Activated T-helper 17 cell treated with anti-CD3 and anti-CD28 coated beads, Interleukin-2, amount 50 U/mL, for 72 hours (primary cell): ENCODE measurements around the gene YPEL5. TPM values are rescaled to one million over a fixed set of nuclear protein-coding genes. Genes with fewer than 3 reads are reported as not detected.
A peak's percentile ranks its signal among the peaks of the same experiment; 100 is the strongest.
"Not testable (repeated sequence)": the region's sequence is repeated elsewhere in the genome, so short reads cannot be mapped to it uniquely, and the experiment has no call there.

Source experiments
- ATAC-seq: fragments of 150-1000 bp; cut with Tn5 transposase; replicated peaks from 2 replicates; pipeline ENCODE4 v1.10.0; 2021; ENCODE audit warnings: mild to moderate bottlenecking, moderate library complexity
- H3K27ac Mint-ChIP-seq: one replicate; pipeline ENCODE4 v1.8.0; 2022; ENCODE audit warnings: mixed read lengths
- H3K27me3 Mint-ChIP-seq: one replicate; pipeline ENCODE4 v1.8.0; 2022; ENCODE audit warnings: mixed read lengths
- H3K36me3 Mint-ChIP-seq: one replicate; pipeline ENCODE4 v1.8.0; 2022; ENCODE audit warnings: low read depth, mild to moderate bottlenecking, mixed read lengths
- H3K4me1 Mint-ChIP-seq: one replicate; pipeline ENCODE4 v1.8.0; 2022; ENCODE audit warnings: mixed read lengths
- H3K4me3 Mint-ChIP-seq: one replicate; pipeline ENCODE4 v1.8.0; 2022; ENCODE audit warnings: mild to moderate bottlenecking, mixed read lengths
- H3K9me3 Mint-ChIP-seq: one replicate; pipeline ENCODE4 v1.8.0; 2022; ENCODE audit warnings: mixed read lengths
- total RNA-seq, 2 donors: library from RNA; stranded (reverse); gene quantifications; one replicate each; pipeline ENCODE4 v1.2.3, GENCODE V29; 2022

The YPEL5 gene
- total RNA-seq, 2 donors from 2014 or later, result 27.1 to 55.3 TPM

DNA sequence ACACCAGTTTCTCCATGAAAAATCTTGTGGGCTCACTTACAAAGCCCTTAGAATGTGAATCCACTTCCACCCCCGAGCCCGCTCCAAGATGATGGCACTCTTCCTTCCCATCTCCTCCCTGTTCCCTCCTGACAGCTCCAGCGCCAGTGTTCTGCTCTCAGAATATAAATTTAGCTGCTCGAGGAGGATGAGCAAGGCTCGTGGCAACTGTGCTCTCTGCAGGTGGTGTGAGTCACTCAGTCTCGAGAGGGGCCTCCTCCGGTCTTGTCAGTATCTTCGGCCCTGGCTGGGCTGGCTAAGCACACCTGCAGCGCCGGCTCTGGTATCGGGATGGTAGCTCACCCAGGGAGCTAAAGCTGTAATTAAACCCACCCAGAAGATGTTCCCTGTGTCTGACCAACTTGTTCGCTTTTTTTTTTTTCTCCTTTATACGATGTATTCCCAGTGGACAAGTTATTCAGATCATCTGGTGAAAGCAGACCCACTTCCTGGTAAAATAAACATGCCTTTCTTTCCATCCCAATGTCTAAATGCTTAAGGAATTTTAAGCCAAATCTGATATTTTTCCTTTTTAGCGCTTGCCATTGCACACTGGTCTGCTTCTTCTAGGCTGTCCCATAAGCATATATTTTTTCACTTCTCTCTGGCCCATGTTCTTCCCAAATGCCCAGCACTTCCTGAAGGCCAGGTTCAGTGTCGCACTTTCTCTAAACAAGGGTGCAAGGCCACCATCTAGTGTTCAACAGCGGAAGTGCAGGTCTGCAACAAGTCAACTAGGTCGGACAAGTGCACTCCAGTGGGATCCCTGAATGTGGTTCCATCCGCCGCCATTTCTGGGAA, 31.4 kb upstream of the YPEL5 start:
- Mint-ChIP-seq H3K27me3 (peaks cover 7% of the 10 kb centered on the region), H3K9me3 (no peaks in the 10 kb centered on the region), H3K36me3 (no peaks in the 10 kb centered on the region), H3K4me1 (no peaks in the 10 kb centered on the region), H3K4me3 (no peak overlapping the region), H3K27ac (peak overlapping the region; percentile 9)
- ATAC-seq, result peak; percentile 55

DNA sequence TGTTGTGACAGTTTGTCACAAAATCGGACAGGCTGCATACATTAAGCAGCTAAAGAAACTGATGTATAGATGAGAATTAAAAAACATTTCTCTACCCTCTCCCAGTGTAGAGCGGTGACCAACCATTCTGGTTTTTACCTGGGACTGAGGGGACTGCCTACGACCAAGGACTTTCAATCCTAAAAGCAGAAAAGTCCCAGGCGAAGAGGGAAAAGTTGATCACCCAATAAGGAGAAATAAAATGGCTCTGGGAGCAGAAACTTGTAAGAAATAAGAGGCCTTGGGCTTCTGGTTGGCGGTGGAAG, 30.9 kb upstream of the YPEL5 start:
- no peak overlapping the region for H3K4me3 Mint-ChIP-seq
- H3K27me3 Mint-ChIP-seq, result peaks cover 7% of the 10 kb centered on the region
- ATAC-seq, result no peak
- H3K4me1 Mint-ChIP-seq, result no peaks in the 10 kb centered on the region
- peak overlapping the region; percentile 9 for H3K27ac Mint-ChIP-seq
- H3K9me3 Mint-ChIP-seq, result no peaks in the 10 kb centered on the region
- H3K36me3 Mint-ChIP-seq, result no peaks in the 10 kb centered on the region

DNA sequence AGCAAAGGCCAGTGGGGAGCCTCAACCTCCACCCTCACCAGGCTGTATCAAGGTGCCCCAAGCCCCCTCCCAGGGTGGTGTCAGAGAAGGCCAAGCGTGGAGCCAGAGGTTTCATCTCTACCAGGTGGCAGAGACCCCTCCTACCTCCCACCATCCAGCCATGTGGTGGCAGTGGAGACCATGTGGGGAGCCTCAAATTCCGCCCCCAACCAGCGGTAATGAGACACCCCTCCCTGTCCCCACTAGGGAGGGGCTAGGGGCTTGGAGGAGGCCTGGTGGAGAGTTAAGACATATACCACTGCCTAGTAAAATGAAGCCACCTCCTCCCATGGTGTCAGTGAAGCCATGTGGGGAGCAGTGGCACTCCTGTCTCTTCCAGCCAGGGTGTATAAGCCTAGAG, 24.4 kb upstream of the YPEL5 start:
- no peaks in the 10 kb centered on the region for H3K4me1 Mint-ChIP-seq
- H3K27ac Mint-ChIP-seq, result no peak overlapping the region
- H3K27me3 Mint-ChIP-seq, result peaks cover 7% of the 10 kb centered on the region
- no peaks in the 10 kb centered on the region for H3K9me3 Mint-ChIP-seq
- no peak for ATAC-seq
- H3K36me3 Mint-ChIP-seq, result no peaks in the 10 kb centered on the region
- H3K4me3 Mint-ChIP-seq, result no peak overlapping the region

DNA sequence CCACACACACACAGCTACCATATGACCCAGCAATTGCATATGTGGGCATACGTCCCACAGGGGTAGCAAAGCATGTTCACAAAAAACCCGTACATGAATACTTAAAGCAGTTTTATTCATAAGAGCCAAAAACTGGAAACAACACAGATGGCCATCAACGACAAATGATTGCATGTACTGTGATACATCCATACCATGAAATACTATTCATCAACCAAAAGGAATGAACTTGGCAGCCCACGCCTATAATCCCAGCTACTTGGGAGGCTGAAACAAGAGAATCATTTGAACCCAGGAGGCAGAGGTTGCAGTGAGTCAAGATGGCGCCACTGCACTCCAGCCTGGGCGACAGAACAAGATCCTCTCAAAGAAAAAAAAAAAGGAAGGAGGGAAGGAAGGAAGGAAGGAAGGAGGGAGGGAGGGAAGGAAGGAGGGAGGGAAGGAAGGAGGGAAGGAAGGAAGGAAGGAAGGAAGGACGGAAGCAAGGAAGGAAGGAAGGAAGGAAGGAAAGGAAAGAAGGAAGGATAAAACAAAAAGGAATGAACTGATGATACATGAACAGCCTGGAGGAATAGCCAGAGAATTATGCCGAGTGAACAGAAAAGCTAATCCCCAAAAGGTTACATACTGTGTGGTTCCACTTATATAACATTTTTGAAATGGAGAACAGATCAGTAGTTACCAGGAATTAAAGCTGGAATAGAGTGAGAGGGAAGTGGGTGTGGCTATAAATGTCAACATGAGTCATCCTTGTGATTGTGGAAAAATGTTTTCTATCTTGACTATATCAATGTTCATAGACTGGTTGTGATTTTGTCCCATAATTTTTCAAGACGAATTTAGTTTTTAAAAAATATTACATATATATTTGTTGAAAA, 19.6 kb upstream of the YPEL5 start:
- Mint-ChIP-seq H3K4me3 (no peak overlapping the region), H3K9me3 (no peaks in the 10 kb centered on the region), H3K27ac (no peak overlapping the region), H3K4me1 (no peaks in the 10 kb centered on the region), H3K36me3 (no peaks in the 10 kb centered on the region), H3K27me3 (no peaks in the 10 kb centered on the region)
- no peak for ATAC-seq

DNA sequence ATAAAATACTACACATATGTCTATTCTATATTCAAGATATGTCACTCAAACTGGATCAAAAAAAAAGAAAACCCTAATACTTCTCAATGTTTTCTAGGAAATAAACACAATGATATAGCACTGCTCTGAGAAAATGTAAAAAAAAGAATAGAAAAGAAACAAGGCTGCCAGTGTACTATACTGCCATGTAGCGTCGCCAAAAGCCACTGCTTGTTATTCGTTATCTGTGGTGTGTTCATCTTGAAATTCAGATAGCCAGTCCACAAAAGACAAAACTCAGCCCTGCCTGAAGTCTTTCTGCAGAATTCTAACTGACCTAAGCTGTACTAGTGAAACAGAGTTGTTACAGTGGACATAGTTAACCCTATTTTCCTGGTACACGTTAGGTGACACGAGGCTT, 12.2 kb upstream of the YPEL5 start:
- H3K36me3 Mint-ChIP-seq, result no peaks in the 10 kb centered on the region
- peaks cover 7% of the 10 kb centered on the region for H3K4me1 Mint-ChIP-seq
- no peaks in the 10 kb centered on the region for H3K9me3 Mint-ChIP-seq
- no peak overlapping the region for H3K4me3 Mint-ChIP-seq
- no peaks in the 10 kb centered on the region for H3K27me3 Mint-ChIP-seq
- ATAC-seq, result no peak
- no peak overlapping the region for H3K27ac Mint-ChIP-seq

DNA sequence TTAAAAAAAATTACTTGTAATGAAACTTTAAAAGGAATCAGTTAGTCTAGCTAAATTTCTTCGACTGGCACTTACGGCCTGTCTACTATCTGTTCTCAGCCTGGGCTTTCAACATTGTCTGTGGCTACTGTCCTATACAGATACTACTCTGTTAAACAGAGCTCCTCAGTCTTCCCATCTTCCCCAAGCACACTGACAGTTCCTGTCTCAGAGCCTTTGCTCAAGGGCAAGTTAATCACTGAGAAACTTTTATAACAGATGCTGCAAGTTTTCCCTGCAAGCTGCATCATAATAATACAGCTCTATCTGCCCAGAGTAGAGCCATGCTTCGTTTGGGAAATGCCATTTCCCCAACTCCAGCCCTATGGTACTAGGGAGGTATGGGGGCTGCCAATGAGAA, 11.3 kb upstream of the YPEL5 start:
- H3K4me1 Mint-ChIP-seq, result peaks cover 7% of the 10 kb centered on the region
- H3K27me3 Mint-ChIP-seq, result no peaks in the 10 kb centered on the region
- H3K27ac Mint-ChIP-seq, result no peak overlapping the region
- H3K36me3 Mint-ChIP-seq, result no peaks in the 10 kb centered on the region
- ATAC-seq, result no peak
- H3K4me3 Mint-ChIP-seq, result no peak overlapping the region
- no peaks in the 10 kb centered on the region for H3K9me3 Mint-ChIP-seq

DNA sequence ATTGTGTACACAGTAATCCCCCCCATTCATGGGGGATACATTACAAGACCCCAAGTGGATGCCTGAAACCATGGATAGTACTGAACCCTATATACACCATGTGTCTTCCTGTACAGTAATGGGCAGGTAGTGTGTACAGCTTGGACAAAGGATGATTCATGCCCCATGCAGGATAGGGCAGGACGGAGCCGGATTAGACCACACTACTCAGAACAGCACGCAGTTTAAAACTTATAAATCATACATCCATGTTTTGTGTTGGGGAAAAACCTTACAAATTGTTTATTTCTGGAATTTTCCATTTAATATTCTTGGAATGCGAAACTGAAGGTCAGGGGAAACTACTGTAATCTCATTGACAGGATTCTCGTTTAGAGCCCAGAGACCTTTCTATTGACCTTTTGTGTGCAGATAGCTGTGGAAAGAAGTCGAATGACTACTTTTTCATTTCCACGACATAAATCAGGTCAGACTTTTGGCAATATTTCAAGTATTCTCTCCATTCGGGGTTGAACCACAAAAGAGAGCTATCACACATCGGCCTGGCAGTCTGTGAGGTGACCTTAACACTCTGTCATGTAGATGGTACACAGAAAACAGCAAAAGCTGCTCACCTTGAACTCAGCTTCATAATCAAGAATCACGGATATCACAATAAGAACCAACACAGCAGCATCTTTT, 9.9 kb upstream of the YPEL5 start:
- Mint-ChIP-seq H3K9me3 (no peaks in the 10 kb centered on the region), H3K27ac (no peak overlapping the region), H3K27me3 (no peaks in the 10 kb centered on the region), H3K4me1 (peaks cover 7% of the 10 kb centered on the region), H3K36me3 (no peaks in the 10 kb centered on the region), H3K4me3 (no peak overlapping the region)
- ATAC-seq, result no peak

DNA sequence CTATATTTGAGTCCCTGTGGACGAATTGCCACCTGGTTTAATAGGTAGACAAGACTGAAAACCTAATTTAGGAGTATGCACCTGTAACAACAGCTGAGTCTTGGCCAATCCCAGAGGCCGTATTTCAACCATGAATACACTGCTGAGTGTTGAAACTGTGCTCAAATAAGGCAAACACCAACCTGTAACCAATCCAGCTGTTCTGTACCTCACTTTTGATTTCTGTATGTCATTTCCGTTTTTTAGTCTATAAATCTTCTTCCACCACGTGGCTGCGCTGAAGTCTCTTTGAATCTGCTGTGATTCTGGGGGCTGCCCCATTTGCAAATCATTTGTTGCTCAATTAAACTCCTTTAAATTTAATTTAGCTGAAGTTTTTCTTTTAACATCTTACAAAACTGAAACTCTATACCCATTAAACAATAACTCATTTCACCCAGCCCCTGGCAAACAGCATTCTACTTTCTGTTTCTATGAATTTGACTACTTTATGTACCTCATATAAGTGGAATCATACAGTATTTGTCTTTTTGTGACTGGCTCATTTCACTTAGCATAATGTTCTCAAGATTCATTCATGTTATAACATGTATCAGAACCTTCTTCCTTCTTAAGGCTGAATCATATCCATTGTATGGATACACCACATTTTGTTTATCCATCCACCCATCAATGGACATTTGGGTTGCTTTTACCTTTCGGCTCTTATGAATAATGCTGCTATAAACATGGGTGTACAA, 7.5 kb upstream of the YPEL5 start:
- Mint-ChIP-seq H3K27ac (peak overlapping the region; percentile 83), H3K4me3 (peak overlapping the region; percentile 66), H3K27me3 (no peaks in the 10 kb centered on the region), H3K4me1 (peaks cover 7% of the 10 kb centered on the region), H3K36me3 (no peaks in the 10 kb centered on the region), H3K9me3 (no peaks in the 10 kb centered on the region)
- ATAC-seq, result peak; percentile 82

DNA sequence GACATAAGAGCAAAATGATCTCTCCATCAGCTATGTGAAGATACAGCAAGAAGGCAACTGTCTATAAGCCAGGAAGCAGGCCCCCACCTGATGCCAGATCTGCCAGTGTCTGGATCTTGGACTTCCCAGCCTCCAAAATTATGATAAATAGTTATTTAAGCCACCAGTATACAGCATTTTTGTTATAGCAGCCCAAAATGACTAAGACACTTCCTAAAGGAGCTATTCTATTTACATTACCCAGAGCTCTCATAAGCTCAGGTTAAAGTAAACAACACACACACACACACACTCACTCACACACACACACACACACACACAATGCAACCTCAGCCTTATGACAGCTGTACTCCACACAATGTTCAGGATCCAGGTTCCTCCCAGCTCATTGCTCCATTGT, 5.7 kb upstream of the YPEL5 start:
- peaks cover 2% of the 10 kb centered on the region for H3K36me3 Mint-ChIP-seq
- no peak overlapping the region for H3K27ac Mint-ChIP-seq
- no peaks in the 10 kb centered on the region for H3K9me3 Mint-ChIP-seq
- no peak overlapping the region for H3K4me3 Mint-ChIP-seq
- peaks cover 13% of the 10 kb centered on the region for H3K4me1 Mint-ChIP-seq
- no peaks in the 10 kb centered on the region for H3K27me3 Mint-ChIP-seq
- ATAC-seq, result no peak

DNA sequence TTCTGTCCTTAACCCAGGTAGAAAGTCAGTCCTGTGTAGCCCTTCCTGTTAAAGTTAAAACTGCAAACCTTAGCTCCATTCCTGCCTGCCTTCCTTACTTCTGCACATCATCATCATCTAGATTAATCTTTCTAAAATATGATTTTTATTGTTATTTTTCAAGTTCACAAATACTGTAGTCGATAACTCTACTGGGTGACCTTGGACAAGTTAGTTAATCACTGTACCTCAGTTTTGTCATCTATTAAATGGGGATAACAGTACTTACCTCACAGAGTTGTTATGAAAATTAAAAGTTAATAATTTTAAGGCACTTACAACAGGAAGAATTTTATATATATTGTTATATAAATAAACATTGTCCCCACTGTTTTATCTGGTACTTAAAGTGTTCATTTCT, 2.5 kb upstream of the YPEL5 start:
- Mint-ChIP-seq H3K9me3 (no peaks in the 10 kb centered on the region), H3K27me3 (no peaks in the 10 kb centered on the region), H3K4me1 (peaks cover 16% of the 10 kb centered on the region)

DNA sequence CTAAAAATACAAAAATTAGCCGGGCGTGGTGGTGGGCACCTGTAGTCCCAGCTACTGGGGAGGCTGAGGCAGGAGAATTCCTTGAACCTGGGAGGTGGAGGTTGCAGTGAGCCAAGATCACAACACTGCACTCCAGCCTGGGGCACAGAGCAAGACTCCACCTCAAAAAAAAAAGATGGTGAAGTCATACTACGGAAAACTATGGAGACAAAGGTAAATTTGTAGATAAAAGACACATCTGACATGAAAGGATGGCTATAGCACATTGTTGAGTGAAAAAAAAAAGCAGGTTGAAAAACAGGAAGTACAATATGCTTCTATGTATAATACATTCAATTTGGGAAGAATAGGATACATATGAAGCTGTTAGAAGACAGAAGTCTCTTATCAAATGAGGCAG, 1.9 kb upstream of the YPEL5 start:
- peaks cover 16% of the 10 kb centered on the region for H3K4me1 Mint-ChIP-seq
- not testable (repeated sequence) for ATAC-seq, H3K9me3 Mint-ChIP-seq, H3K27me3 Mint-ChIP-seq
- H3K27ac Mint-ChIP-seq, result peak overlapping the region; percentile 99
- H3K4me3 Mint-ChIP-seq, result peak overlapping the region; percentile 94
- peaks cover 31% of the 10 kb centered on the region for H3K36me3 Mint-ChIP-seq

More for the DNA sequence above, 2.5 kb upstream of the YPEL5 start:
- Mint-ChIP-seq H3K27ac (peak overlapping the region; percentile 99), H3K4me3 (no peak overlapping the region), H3K36me3 (peaks cover 24% of the 10 kb centered on the region)
- no peak for ATAC-seq

DNA sequence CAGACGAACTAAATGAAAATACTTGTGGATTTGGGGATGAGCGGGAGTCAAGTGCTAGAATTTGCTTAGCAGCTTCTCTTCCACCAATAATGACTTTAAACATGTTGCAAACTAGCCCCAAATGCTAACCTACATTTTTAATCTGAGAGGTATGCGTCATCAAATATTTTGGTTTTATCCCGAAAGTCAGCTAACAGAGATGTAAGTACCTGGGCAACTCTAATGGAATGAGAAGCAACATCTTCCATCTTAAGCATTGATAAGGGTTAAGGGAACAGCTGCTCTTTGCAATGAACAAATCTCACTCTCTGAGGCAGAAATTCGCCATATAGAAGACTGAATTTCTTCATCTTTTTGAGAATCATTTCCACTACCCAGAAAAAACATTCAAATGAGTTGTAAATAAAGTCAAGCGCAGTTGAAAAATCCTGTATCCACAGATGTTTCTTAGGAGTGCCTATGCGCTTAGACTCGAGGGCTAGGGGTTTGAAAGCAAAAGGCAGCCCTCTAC, 926 bp upstream of the YPEL5 start:
- H3K4me3 Mint-ChIP-seq, result peak overlapping the region; percentile 94
- H3K4me1 Mint-ChIP-seq, result peaks cover 24% of the 10 kb centered on the region
- ATAC-seq, result no peak
- H3K36me3 Mint-ChIP-seq, result peaks cover 40% of the 10 kb centered on the region
- H3K27me3 Mint-ChIP-seq, result no peaks in the 10 kb centered on the region
- peak overlapping the region; percentile 99 for H3K27ac Mint-ChIP-seq
- H3K9me3 Mint-ChIP-seq, result no peaks in the 10 kb centered on the region

DNA sequence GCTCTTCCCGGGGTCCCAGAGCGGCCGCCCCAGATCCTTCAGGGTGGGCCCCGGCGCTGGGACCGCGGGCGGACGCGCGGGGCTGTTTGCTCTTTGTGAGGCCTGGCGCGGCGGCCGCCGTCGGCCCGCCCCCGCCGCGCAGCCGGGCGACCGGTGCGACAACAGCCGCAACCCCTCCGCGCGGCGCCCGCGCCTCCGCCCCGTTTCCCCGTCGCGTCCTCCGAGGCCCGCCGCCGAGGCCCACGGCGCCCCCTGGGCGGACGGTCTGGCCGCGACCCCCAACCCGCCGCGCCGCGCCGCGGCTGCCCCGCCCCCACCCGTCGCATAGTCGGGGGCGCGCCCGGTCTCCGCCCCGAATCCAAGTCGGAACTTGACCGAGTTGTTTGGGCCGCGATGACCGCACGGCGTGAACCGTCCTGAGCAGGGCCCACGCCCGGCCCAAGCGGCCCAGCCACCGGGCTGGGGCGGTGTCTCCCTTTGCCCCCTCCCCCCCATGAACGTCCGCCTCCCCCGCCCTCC, 448 bp downstream of the YPEL5 start:
- peak overlapping the region; percentile 99 for H3K27ac Mint-ChIP-seq
- H3K27me3 Mint-ChIP-seq, result no peaks in the 10 kb centered on the region
- no peak for ATAC-seq
- peaks cover 52% of the 10 kb centered on the region for H3K36me3 Mint-ChIP-seq
- H3K4me1 Mint-ChIP-seq, result peaks cover 29% of the 10 kb centered on the region
- H3K9me3 Mint-ChIP-seq, result no peaks in the 10 kb centered on the region
- peak overlapping the region; percentile 94 for H3K4me3 Mint-ChIP-seq
